SK-N-SH (cell line): ENCODE data around the gene SFMBT2.

Experiments
- CTCF ChIP-seq: fragments of 200-600 bp; sonication (generic); IDR thresholded peaks from 2 replicates; pipeline ENCODE4 v1.6.1; 2017; ENCODE audit warnings: antibody characterized with exemption, mild to moderate bottlenecking, moderate library complexity
- EP300 ChIP-seq, 2 experiments: IDR thresholded peaks; 2 replicates each; pipeline versions ENCODE4 v1.4.0 to v1.6.1; 2012; ENCODE audit warnings: borderline replicate concordance in 1 of 2, low read depth in 1 of 2, low read length in 1 of 2
- NRF1 ChIP-seq: IDR thresholded peaks from 2 replicates; pipeline ENCODE4 v1.6.1; 2012; ENCODE audit warnings: low read depth, mild to moderate bottlenecking, low read length
- POLR2AphosphoS5 ChIP-seq: IDR thresholded peaks from 2 replicates; pipeline ENCODE4 v1.6.1; 2012; ENCODE audit warnings: low read depth, low read length
- RAD21 ChIP-seq: IDR thresholded peaks from 2 replicates; pipeline ENCODE4 v1.6.1; 2012; ENCODE audit warnings: mild to moderate bottlenecking, low read length
- REST ChIP-seq: IDR thresholded peaks from 2 replicates; pipeline ENCODE4 v1.6.1; 2012; ENCODE audit warnings: mild to moderate bottlenecking, low read depth, low read length, moderate library complexity
- SMC3 ChIP-seq: IDR thresholded peaks from 2 replicates; pipeline ENCODE4 v1.6.1; 2012; ENCODE audit warnings: low read depth, low read length, improper control_type of control experiment
- TEAD4 ChIP-seq: IDR thresholded peaks from 2 replicates; pipeline ENCODE4 v1.4.0; 2012; ENCODE audit warnings: mild to moderate bottlenecking, borderline replicate concordance; ENCODE audit not compliant: insufficient read depth

GRCh38 chr10:7428673-7429350 is 18.0 kb upstream of the SFMBT2 start:
- no peak for TF ChIP-seq RAD21
- TF ChIP-seq CTCF = no peak
- TF ChIP-seq EP300 (IDR thresholded peaks at IDR 0.05; ENCODE audit: borderline replicate concordance in 1 of 2, low read depth in 1 of 2, low read length in 1 of 2) = no peak
- TF ChIP-seq TEAD4 = no peak
- TF ChIP-seq POLR2AphosphoS5 = no peak
- no peak for TF ChIP-seq SMC3
- TF ChIP-seq NRF1 = no peak
- TF ChIP-seq REST = no peak
